Suprapubic skin (tissue), 4 donors: ENCODE data around the gene LARP4.
"Not testable (repeated sequence)": the region's sequence is repeated elsewhere in the genome, so short reads cannot be mapped to it uniquely, and the experiment has no call there.

Experiments used
- EP300 ChIP-seq: sonication (generic); formaldehyde crosslinking; IDR thresholded peaks from one replicate; pipeline ENCODE4 v1.6.1; 2017; ENCODE audit warnings: antibody characterized with exemption
- POLR2A ChIP-seq, 2 donors: fragments of 450-650 bp; IDR thresholded peaks; one replicate each; pipeline ENCODE4 v1.6.1; 2017; ENCODE audit warnings: antibody characterized with exemption in 2 of 2, mild to moderate bottlenecking in 2 of 2, moderate library complexity in 2 of 2
- POLR2AphosphoS5 ChIP-seq, 3 donors: sonication (generic); formaldehyde crosslinking; IDR thresholded peaks; one replicate each; pipeline ENCODE4 v1.6.1; 2017; ENCODE audit warnings: antibody characterized with exemption in 3 of 3
- TF ChIP-seq, protein P1 (sequence below), 2 donors: fragments of 200-600 bp in 1 of 2; fragments of 450-650 bp in 1 of 2; sonication (generic) in 1 of 2; IDR thresholded peaks; one replicate each; pipeline ENCODE4 v1.5.1; 2016 to 2019; ENCODE audit warnings: antibody characterized with exemption in 2 of 2, mild to moderate bottlenecking in 1 of 2, moderate library complexity in 1 of 2

DNA sequence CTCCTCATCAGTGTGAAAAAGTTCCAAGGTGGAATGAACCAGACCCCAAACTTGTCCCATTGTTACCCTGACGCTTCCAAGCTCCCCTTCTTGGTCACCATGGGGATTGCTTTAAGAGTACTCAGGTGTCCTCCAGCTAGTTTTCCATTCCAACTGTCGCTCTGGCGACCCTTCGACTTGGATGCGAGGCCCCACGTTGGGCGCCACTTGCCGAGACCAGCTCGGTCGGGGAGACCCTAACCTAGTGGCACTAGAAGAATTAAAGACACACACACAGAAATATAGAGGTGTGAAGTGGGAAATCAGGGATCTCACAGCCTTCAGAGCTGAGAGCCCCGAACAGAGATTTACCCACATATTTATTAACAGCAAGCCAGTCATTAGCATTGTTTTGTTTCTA lies 97.4 kb downstream of the LARP4 start:
- not testable (repeated sequence) for TF ChIP-seq EP300; POLR2A (IDR thresholded peaks at IDR 0.05); POLR2AphosphoS5 (IDR thresholded peaks at IDR 0.05)
- TF ChIP-seq, protein P1, sequence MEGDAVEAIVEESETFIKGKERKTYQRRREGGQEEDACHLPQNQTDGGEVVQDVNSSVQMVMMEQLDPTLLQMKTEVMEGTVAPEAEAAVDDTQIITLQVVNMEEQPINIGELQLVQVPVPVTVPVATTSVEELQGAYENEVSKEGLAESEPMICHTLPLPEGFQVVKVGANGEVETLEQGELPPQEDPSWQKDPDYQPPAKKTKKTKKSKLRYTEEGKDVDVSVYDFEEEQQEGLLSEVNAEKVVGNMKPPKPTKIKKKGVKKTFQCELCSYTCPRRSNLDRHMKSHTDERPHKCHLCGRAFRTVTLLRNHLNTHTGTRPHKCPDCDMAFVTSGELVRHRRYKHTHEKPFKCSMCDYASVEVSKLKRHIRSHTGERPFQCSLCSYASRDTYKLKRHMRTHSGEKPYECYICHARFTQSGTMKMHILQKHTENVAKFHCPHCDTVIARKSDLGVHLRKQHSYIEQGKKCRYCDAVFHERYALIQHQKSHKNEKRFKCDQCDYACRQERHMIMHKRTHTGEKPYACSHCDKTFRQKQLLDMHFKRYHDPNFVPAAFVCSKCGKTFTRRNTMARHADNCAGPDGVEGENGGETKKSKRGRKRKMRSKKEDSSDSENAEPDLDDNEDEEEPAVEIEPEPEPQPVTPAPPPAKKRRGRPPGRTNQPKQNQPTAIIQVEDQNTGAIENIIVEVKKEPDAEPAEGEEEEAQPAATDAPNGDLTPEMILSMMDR (IDR thresholded peaks at IDR 0.05), result not testable (repeated sequence)
